HepG2 (cell line): Measurements from ENCODE around the gene PLA2G4B. TPM values are rescaled to one million over a fixed set of nuclear protein-coding genes. Genes with fewer than 3 reads are reported as not detected.

Experiments
- GABPB1 ChIP-seq: IDR thresholded peaks from 2 replicates; pipeline ENCODE4 v1.6.1; 2016; ENCODE audit warnings: mild to moderate bottlenecking, missing genetic modification reagents, moderate library complexity, missing compliant biosample characterization
- HHEX ChIP-seq: IDR thresholded peaks from 2 replicates; pipeline ENCODE4 v1.6.1; 2016; ENCODE audit warnings: control low read depth
- KLF16 ChIP-seq, 2 experiments: sonication (generic) in 1 of 2; formaldehyde crosslinking in 1 of 2; IDR thresholded peaks; 2 replicates each; pipeline versions ENCODE4 v1.6.1 to v1.8.0; 2016 to 2023; ENCODE audit warnings: missing genetic modification reagents in 2 of 2, missing compliant biosample characterization in 1 of 2
- SMAD9 ChIP-seq: sonication (generic); formaldehyde crosslinking; IDR thresholded peaks from 2 replicates; pipeline ENCODE4 v1.5.1; 2020; ENCODE audit warnings: mild to moderate bottlenecking, missing genetic modification reagents
- SUZ12 ChIP-seq: fragments of 150-350 bp; IDR thresholded peaks from 2 replicates; pipeline ENCODE4 v1.6.1; 2014; ENCODE audit warnings: low read depth, low read length
- ZNF367 ChIP-seq: sonication (generic); formaldehyde crosslinking; IDR thresholded peaks from 2 replicates; pipeline ENCODE4 v1.4.0; 2020; ENCODE audit warnings: missing genetic modification reagents, borderline replicate concordance
- ZNF775 ChIP-seq: sonication (generic); formaldehyde crosslinking; IDR thresholded peaks from 2 replicates; pipeline ENCODE4 v1.4.0; 2020; ENCODE audit warnings: missing genetic modification reagents, mild to moderate bottlenecking, moderate library complexity, borderline replicate concordance
- polyA plus RNA-seq, 8 experiments: library from polyadenylated mRNA; depleted of rRNA in 3 of 8; stranded (reverse) in 7 of 8; unstranded in 1 of 8; fragments of >200 nt; fragmentation: Illumina TruSeq in 4 of 8; extraction: Trizol in 4 of 8; gene quantifications; 2 replicates each; pipeline versions ENCODE4 v1.2.1 to v1.2.3, GENCODE V29; 2011 to 2016; ENCODE audit warnings: low read depth in 4 of 8, missing spikeins in 1 of 8, mixed read lengths in 1 of 8; ENCODE audit not compliant: insufficient read depth in 1 of 8
- total RNA-seq, 5 experiments: library from RNA; depleted of rRNA; stranded (reverse); fragments of >200 nt; fragmentation: Illumina TruSeq; extraction: Trizol; gene quantifications; 2 replicates each; pipeline ENCODE4 v1.2.3, GENCODE V29; 2016; ENCODE audit warnings: low read depth in 1 of 5
- TF ChIP-seq, protein P1 (sequence below): sonication (generic); formaldehyde crosslinking; IDR thresholded peaks from 2 replicates; pipeline ENCODE4 v1.4.0; 2020; ENCODE audit warnings: mild to moderate bottlenecking, missing genetic modification reagents

PLA2G4B gene
- total and polyA plus RNA-seq, 2 of the 13 experiments (the other 11 are each of a cell fraction or from before 2014, with no cell fraction given) = 5.1 to 8.0 TPM

DNA sequence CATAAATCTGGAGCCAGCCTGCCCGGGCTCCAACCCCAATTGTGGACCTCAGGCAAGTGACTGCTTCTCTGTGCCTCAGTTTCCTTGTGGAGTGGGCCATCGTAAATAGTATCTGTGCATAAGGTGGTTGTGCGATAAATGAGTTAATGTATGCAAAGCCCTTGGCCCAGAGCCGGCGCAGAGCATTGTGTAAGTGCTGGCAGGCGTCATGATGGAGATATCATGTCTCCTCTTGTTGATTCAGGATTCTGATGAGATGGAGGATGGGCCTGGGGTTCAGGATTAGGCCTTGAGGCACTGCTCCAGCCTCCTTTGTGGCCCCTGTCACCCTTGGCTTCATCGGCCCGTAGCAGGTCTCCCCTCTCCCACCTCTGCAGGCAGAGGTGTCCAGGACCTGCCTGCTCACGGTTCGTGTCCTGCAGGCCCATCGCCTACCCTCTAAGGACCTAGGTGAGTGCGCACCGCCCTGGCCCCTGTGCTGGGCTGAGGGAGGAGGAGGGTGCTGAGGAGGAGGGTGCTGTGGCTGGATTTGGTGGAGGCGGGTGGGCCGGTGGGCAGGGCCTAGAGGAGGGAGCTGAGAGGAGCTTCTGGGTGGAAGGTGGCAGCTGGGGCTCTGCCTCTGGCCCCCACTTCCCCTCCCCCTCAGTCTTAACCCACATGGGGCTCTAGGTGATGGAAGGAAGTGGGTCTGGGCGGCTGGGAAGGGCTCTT lies 1.3 kb downstream of the PLA2G4B start (continued):
- TF ChIP-seq, protein P1, sequence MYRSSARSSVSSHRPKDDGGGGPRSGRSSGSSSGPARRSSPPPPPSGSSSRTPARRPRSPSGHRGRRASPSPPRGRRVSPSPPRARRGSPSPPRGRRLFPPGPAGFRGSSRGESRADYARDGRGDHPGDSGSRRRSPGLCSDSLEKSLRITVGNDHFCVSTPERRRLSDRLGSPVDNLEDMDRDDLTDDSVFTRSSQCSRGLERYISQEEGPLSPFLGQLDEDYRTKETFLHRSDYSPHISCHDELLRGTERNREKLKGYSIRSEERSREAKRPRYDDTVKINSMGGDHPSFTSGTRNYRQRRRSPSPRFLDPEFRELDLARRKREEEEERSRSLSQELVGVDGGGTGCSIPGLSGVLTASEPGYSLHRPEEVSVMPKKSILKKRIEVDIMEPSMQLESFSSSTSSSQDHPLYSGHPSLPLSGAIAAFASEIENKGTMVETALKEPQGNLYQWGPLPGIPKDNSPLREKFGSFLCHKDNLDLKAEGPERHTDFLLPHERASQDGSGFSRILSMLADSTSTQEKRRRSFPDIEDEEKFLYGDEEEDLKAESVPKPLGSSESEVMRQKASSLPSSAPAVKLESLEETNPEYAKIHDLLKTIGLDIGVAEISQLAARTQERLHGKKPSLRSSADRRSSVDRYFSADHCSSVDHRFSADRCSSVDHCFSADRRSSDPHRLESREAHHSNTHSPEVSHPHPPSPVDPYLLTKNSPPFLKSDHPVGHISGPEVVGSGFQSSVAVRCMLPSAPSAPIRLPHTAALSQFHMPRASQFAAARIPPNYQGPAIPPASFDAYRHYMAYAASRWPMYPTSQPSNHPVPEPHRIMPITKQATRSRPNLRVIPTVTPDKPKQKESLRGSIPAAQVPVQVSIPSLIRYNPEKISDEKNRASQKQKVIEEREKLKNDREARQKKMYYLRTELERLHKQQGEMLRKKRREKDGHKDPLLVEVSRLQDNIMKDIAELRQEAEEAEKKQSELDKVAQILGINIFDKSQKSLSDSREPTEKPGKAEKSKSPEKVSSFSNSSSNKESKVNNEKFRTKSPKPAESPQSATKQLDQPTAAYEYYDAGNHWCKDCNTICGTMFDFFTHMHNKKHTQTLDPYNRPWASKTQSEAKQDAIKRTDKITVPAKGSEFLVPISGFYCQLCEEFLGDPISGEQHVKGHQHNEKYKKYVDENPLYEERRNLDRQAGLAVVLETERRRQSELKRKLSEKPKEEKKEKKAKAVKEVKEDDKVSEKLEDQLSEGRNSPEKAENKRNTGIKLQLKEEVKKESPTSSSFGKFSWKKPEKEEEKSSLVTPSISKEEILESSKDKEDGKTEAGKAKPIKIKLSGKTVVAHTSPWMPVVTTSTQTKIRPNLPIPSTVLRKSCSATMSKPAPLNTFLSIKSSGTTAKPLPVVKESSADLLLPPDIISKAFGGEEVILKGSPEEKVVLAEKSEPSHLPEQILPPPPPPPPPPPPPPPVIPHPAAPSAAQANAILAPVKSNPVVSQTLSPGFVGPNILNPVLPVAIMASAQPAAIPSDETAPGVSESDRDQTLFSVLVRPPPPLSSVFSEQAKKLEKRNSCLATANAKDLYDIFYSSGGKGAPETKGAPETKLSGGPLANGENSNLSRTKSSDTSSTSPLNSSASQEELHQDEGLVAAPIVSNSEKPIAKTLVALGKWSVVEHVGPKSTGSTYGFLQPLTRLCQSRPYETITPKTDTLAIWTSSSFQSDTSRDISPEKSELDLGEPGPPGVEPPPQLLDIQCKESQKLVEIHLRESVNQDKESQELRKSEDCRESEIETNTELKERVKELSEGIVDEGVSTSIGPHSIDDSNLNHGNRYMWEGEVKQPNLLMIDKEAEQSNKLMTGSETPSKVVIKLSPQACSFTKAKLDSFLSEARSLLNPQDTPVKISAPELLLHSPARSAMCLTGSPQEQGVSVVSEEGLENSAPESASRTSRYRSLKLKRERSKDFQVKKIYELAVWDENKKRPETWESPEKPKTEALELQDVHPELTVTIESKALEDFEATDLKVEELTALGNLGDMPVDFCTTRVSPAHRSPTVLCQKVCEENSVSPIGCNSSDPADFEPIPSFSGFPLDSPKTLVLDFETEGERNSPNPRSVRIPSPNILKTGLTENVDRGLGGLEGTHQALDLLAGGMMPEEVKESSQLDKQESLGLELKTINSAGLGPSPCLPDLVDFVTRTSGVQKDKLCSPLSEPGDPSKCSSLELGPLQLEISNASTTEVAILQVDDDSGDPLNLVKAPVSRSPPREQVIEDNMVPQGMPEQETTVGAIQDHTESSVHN = no peak
- no peak for TF ChIP-seq KLF16 (CRISPR knock-in tag; IDR thresholded peaks at IDR 0.05)
- no peak for TF ChIP-seq ZNF367 (CRISPR knock-in tag)
- TF ChIP-seq GABPB1 (CRISPR knock-in tag) = no peak
- TF ChIP-seq HHEX (CRISPR knock-in tag) = no peak
- TF ChIP-seq SUZ12 = no peak
- no peak for TF ChIP-seq ZNF775 (CRISPR knock-in tag)
- no peak for TF ChIP-seq SMAD9 (CRISPR knock-in tag)
